ENCODE results near the gene TLCD3B.
A peak's percentile ranks its signal among the peaks of the same experiment; 100 is the strongest.
"Not testable (repeated sequence)": the region's sequence is repeated elsewhere in the genome, so short reads cannot be mapped to it uniquely, and the experiment has no call there.

TLCD3B gene

DNA sequence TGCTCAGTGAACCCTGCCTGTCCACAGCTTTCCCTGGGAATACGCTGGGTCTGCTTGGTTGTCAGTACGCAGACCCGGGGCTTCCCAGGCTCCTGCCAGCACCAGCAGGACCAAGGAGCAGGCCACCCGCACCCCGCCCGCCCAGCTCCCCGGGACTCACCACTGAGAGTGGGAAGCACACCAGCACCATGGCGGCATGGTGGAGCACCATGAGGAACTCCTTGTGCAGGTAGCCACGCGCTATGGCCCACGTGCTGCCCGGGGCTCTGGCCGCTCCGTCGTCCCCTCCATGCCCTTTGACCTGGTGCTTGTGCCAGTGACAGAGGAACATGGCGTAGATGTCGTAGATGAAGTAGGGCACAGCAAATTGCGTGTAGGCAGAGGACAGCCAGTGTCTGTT lies 4.6 kb downstream of the TLCD3B start:
- H3K27ac ChIP-seq (ENCODE audit: low read depth in 2 of 2, low read length in 2 of 2), result no peak overlapping the region
- peaks cover 20 to 30% of the 10 kb centered on the region in 2 donors for H3K27me3 ChIP-seq (ENCODE audit: control insufficient read depth in 2 of 2, insufficient read depth in 2 of 2, low read length in 2 of 2)
- no peak overlapping the region for H3K9ac ChIP-seq (ENCODE audit: low read depth in 1 of 2, low read length in 2 of 2)
- no peaks in the 10 kb centered on the region for H3K36me3 ChIP-seq (ENCODE audit: control insufficient read depth in 2 of 2, insufficient read depth in 2 of 2, low read length in 2 of 2)
- H3K4me3 ChIP-seq (ENCODE audit: low read length in 2 of 2), result no peak overlapping the region
- H3K9me3 ChIP-seq (ENCODE audit: control insufficient read depth in 2 of 2, low read length in 2 of 2), result no peaks in the 10 kb centered on the region
- H3K4me1 ChIP-seq (ENCODE audit: control insufficient read depth in 2 of 2, insufficient read depth in 2 of 2, low read length in 2 of 2), result peaks cover 0 to 5% of the 10 kb centered on the region in 2 donors

DNA sequence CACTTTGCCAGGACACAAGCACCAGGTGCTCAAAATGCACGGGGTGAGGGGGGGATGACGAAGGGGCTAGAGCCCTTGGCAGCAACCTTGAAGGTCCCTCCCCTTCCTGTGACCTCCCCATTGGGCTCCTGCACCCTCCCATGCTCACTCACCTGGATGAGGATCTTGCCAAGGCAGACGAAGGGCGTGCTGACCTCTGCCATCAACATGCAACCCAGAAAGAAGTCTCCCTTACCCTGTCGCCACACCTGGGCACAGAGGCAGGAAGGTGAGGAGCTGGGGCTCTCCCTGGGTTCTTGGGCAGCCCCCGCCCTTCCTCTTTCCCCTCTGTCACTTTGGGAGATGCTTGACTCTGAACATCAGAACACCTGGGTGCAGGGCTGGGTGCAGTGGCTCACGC lies 5.5 kb downstream of the TLCD3B start:
- no peaks in the 10 kb centered on the region for H3K9me3 ChIP-seq (ENCODE audit: control insufficient read depth in 2 of 2, low read length in 2 of 2)
- H3K4me1 ChIP-seq (ENCODE audit: control insufficient read depth in 2 of 2, insufficient read depth in 2 of 2, low read length in 2 of 2), result peaks cover 5 to 12% of the 10 kb centered on the region in 2 donors
- H3K27me3 ChIP-seq (ENCODE audit: control insufficient read depth in 2 of 2, insufficient read depth in 2 of 2, low read length in 2 of 2), result peaks cover 19 to 25% of the 10 kb centered on the region in 2 donors
- no peak overlapping the region for H3K4me3 ChIP-seq (ENCODE audit: low read length in 2 of 2)
- no peak overlapping the region for H3K9ac ChIP-seq (ENCODE audit: low read depth in 1 of 2, low read length in 2 of 2)
- H3K27ac ChIP-seq (ENCODE audit: low read depth in 2 of 2, low read length in 2 of 2), result no peak overlapping the region
- no peaks in the 10 kb centered on the region for H3K36me3 ChIP-seq (ENCODE audit: control insufficient read depth in 2 of 2, insufficient read depth in 2 of 2, low read length in 2 of 2)

DNA sequence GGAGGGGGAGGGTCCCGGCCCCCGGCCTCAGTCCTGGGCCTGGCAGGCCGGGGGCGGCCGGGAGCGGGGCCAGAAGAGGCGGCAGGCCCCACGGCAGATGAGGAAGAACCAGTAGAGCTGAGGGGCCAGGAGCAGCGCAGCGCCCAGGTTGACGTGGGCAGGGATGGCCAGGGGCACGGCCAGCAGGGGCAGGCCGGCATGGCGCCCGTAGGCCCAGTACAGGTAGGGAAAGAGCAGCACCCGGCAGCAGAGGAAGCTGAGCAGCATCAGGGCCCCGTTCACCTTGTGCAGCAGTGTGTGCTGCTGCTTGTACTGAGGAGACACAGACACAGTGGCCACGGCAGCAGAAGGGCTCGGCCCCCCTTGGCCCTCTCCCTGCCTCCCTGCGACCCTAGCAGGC lies 5.9 kb downstream of the TLCD3B start:
- Histone ChIP-seq H3K9ac (ENCODE audit: low read depth in 1 of 2, low read length in 2 of 2) (no peak overlapping the region), H3K9me3 (ENCODE audit: control insufficient read depth in 2 of 2, low read length in 2 of 2) (no peaks in the 10 kb centered on the region), H3K36me3 (ENCODE audit: control insufficient read depth in 2 of 2, insufficient read depth in 2 of 2, low read length in 2 of 2) (no peaks in the 10 kb centered on the region), H3K4me3 (ENCODE audit: low read length in 2 of 2) (no peak overlapping the region), H3K4me1 (ENCODE audit: control insufficient read depth in 2 of 2, insufficient read depth in 2 of 2, low read length in 2 of 2) (peaks cover 5 to 12% of the 10 kb centered on the region in 2 donors), H3K27ac (ENCODE audit: low read depth in 2 of 2, low read length in 2 of 2) (no peak overlapping the region), H3K27me3 (ENCODE audit: control insufficient read depth in 2 of 2, insufficient read depth in 2 of 2, low read length in 2 of 2) (peaks cover 15 to 22% of the 10 kb centered on the region in 2 donors)

DNA sequence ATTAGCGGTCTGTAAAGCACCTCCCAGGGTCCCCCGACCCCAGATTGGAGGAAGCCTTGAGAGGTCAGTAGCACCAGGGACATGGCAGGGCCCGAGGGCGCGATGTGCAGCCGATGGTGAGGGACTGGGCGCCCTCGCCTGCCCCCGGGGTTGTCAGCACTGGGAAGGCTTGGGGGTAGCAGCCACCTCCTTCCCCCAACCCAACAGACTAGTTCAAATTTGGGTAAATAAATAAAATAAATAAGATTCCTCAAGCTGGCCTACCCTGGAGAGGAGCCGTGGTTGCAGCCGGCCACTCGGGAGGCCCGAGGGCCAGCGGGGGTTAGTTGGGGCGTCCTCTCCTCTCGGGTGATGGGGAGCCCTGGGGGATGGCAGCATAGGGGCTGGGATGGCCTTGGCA lies 6.6 kb downstream of the TLCD3B start:
- H3K4me3 ChIP-seq (ENCODE audit: low read length in 2 of 2), result no peak overlapping the region
- H3K4me1 ChIP-seq (ENCODE audit: control insufficient read depth in 2 of 2, insufficient read depth in 2 of 2, low read length in 2 of 2), result peaks cover 5 to 12% of the 10 kb centered on the region in 2 donors
- peaks cover 10 to 15% of the 10 kb centered on the region in 2 donors for H3K27me3 ChIP-seq (ENCODE audit: control insufficient read depth in 2 of 2, insufficient read depth in 2 of 2, low read length in 2 of 2)
- no peaks in the 10 kb centered on the region for H3K36me3 ChIP-seq (ENCODE audit: control insufficient read depth in 2 of 2, insufficient read depth in 2 of 2, low read length in 2 of 2)
- no peak overlapping the region for H3K27ac ChIP-seq (ENCODE audit: low read depth in 2 of 2, low read length in 2 of 2)
- H3K9ac ChIP-seq (ENCODE audit: low read depth in 1 of 2, low read length in 2 of 2), result no peak overlapping the region
- no peaks in the 10 kb centered on the region for H3K9me3 ChIP-seq (ENCODE audit: control insufficient read depth in 2 of 2, low read length in 2 of 2)

DNA sequence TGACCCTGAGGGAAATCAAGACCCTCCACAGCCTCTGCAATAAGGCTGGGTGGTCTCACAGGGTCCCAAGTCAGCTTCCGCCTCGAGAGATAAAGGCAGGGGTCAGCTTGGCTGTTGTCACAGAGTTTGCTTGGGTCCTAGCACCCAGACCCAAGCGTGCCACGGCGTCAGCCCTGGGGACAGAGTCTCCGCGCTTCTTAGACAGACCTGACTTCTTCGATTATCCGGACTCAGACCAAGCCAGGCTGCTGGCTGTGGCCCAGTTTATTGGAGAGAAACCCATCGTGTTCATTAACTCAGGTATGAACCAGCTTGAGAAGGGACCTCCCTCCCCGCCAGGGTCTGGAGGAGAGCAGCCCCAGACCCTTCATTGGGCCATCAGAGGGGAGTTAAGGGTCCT lies 7.5 kb downstream of the TLCD3B start:
- Histone ChIP-seq H3K27me3 (ENCODE audit: control insufficient read depth in 2 of 2, insufficient read depth in 2 of 2, low read length in 2 of 2) (peaks cover 4 to 8% of the 10 kb centered on the region in 2 donors), H3K4me1 (ENCODE audit: control insufficient read depth in 2 of 2, insufficient read depth in 2 of 2, low read length in 2 of 2) (peaks cover 5 to 12% of the 10 kb centered on the region in 2 donors), H3K27ac (ENCODE audit: low read depth in 2 of 2, low read length in 2 of 2) (no peak overlapping the region), H3K36me3 (ENCODE audit: control insufficient read depth in 2 of 2, insufficient read depth in 2 of 2, low read length in 2 of 2) (no peaks in the 10 kb centered on the region), H3K9me3 (ENCODE audit: control insufficient read depth in 2 of 2, low read length in 2 of 2) (no peaks in the 10 kb centered on the region), H3K4me3 (ENCODE audit: low read length in 2 of 2) (no peak overlapping the region), H3K9ac (ENCODE audit: low read depth in 1 of 2, low read length in 2 of 2) (no peak overlapping the region)

DNA sequence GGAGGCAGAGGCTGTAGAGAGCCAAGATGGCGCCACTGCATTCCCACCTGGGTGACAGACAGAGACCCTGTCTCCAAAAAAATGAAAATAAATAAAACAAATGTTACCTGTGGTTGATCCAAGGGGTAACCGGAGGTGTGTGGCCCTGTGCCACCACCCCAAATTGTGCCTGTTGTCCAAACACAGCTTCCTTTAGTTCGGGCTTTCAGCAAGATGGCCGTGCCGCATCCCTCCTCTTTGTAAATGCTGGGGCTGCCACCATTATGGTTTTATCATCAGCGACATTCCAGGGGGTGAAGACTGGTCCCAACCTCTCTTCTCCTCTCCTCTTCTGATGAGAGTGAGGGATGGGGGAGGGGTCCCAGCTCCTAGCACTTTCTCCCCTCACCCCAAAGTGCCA lies 8.2 kb downstream of the TLCD3B start, which contains the start of gene C16orf92:
Gene C16orf92, plus strand, starts transcription at position 312 of the 400 bp plus-strand sequence. CDS start 143 bp downstream, outside the sequence.
- Histone ChIP-seq H3K4me1 (ENCODE audit: control insufficient read depth in 2 of 2, insufficient read depth in 2 of 2, low read length in 2 of 2) (peaks cover 5 to 12% of the 10 kb centered on the region in 2 donors), H3K27me3 (ENCODE audit: control insufficient read depth in 2 of 2, insufficient read depth in 2 of 2, low read length in 2 of 2) (peaks cover 4 to 8% of the 10 kb centered on the region in 2 donors), H3K27ac (ENCODE audit: low read depth in 2 of 2, low read length in 2 of 2) (no peak within 1 kb of the TSS), H3K9ac (ENCODE audit: low read depth in 1 of 2, low read length in 2 of 2) (peak within 1 kb of the TSS in 1 of 2 donors; percentile 61), H3K36me3 (ENCODE audit: control insufficient read depth in 2 of 2, insufficient read depth in 2 of 2, low read length in 2 of 2) (no peaks in the 10 kb centered on the region), H3K9me3 (ENCODE audit: control insufficient read depth in 2 of 2, low read length in 2 of 2) (no peaks in the 10 kb centered on the region), H3K4me3 (ENCODE audit: low read length in 2 of 2) (no peak within 1 kb of the TSS)

DNA sequence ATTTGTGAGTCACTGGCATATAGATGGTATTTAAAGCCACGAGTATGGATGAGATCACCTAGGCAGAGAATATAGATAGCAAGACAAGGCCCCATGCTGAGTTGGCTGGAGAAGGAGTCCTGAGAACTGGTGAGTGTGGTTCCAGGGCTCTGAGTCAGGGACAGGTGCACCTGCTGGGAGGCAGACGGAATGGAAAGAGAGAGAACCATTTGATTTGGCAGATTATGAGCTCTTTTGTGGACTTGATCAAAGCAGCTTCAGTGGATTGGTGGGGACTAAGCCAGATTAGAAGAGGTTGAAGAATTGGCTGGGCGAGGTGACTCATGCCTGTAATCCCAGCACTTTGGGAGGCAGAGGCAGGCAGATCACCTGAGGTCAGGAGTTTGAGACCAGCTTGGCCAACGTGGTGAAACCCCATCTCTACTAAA lies 12.3 kb downstream of the TLCD3B start:
- H3K9me3 ChIP-seq (ENCODE audit: control insufficient read depth in 2 of 2, low read length in 2 of 2), result no peaks in the 10 kb centered on the region
- H3K27me3 ChIP-seq (ENCODE audit: control insufficient read depth in 2 of 2, insufficient read depth in 2 of 2, low read length in 2 of 2), result no peaks in the 10 kb centered on the region
- H3K9ac ChIP-seq (ENCODE audit: low read depth in 1 of 2, low read length in 2 of 2), result no peak overlapping the region
- H3K4me1 ChIP-seq (ENCODE audit: control insufficient read depth in 2 of 2, insufficient read depth in 2 of 2, low read length in 2 of 2), result peaks cover 5 to 12% of the 10 kb centered on the region in 2 donors
- H3K36me3 ChIP-seq (ENCODE audit: control insufficient read depth in 2 of 2, insufficient read depth in 2 of 2, low read length in 2 of 2), result no peaks in the 10 kb centered on the region
- H3K4me3 ChIP-seq (ENCODE audit: low read length in 2 of 2), result no peak overlapping the region
- no peak overlapping the region for H3K27ac ChIP-seq (ENCODE audit: low read depth in 2 of 2, low read length in 2 of 2)

DNA sequence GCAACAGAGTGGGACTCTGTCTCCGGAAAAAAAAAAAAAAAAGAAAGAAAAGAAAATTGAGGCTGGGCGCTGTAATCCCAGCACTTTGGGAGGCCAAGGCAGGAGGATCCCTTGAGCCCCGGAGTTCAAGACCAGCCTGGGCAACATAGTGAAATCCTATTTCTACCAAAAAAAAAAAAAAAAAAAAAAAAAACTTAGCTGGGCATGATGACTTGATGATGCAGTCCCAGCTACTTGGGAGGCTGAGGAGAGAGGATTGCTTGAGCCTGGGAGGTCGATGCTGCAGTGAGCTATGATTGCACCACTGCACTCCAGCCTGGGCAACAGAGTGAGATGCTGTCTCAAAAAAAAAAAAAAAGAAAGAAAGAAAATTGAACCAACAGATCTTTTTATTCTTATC lies 13.1 kb downstream of the TLCD3B start:
- not testable (repeated sequence) for H3K27me3 ChIP-seq (ENCODE audit: control insufficient read depth in 2 of 2, insufficient read depth in 2 of 2, low read length in 2 of 2); H3K27ac ChIP-seq (ENCODE audit: low read depth in 2 of 2, low read length in 2 of 2); H3K4me3 ChIP-seq (ENCODE audit: low read length in 2 of 2); H3K9me3 ChIP-seq (ENCODE audit: control insufficient read depth in 2 of 2, low read length in 2 of 2); H3K9ac ChIP-seq (ENCODE audit: low read depth in 1 of 2, low read length in 2 of 2); H3K36me3 ChIP-seq (ENCODE audit: control insufficient read depth in 2 of 2, insufficient read depth in 2 of 2, low read length in 2 of 2)
- peaks cover 5 to 12% of the 10 kb centered on the region in 2 donors for H3K4me1 ChIP-seq (ENCODE audit: control insufficient read depth in 2 of 2, insufficient read depth in 2 of 2, low read length in 2 of 2)

DNA sequence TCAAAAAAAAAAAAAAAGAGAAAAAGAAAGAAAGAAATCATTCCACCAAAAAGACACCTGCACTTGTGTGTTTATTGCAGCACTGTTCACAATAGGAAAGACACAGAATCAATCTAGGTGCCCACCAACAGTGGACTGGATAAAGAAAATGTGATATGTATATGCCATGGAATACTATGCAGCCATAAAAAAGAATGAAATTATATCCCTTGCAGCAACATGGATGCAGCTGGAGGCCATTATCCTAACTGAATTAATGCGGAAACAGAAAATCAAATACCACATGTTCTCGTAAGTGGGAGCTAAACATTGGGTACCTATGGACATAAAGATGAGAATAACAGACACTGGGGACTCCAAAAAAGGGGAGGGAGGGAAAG lies 13.8 kb downstream of the TLCD3B start:
- H3K36me3 ChIP-seq (ENCODE audit: control insufficient read depth in 2 of 2, insufficient read depth in 2 of 2, low read length in 2 of 2), result no peaks in the 10 kb centered on the region
- no peaks in the 10 kb centered on the region for H3K9me3 ChIP-seq (ENCODE audit: control insufficient read depth in 2 of 2, low read length in 2 of 2)
- no peaks in the 10 kb centered on the region for H3K27me3 ChIP-seq (ENCODE audit: control insufficient read depth in 2 of 2, insufficient read depth in 2 of 2, low read length in 2 of 2)
- no peak overlapping the region for H3K4me3 ChIP-seq (ENCODE audit: low read length in 2 of 2)
- no peak overlapping the region for H3K9ac ChIP-seq (ENCODE audit: low read depth in 1 of 2, low read length in 2 of 2)
- H3K27ac ChIP-seq (ENCODE audit: low read depth in 2 of 2, low read length in 2 of 2), result no peak overlapping the region
- H3K4me1 ChIP-seq (ENCODE audit: control insufficient read depth in 2 of 2, insufficient read depth in 2 of 2, low read length in 2 of 2), result peaks cover 5 to 12% of the 10 kb centered on the region in 2 donors

DNA sequence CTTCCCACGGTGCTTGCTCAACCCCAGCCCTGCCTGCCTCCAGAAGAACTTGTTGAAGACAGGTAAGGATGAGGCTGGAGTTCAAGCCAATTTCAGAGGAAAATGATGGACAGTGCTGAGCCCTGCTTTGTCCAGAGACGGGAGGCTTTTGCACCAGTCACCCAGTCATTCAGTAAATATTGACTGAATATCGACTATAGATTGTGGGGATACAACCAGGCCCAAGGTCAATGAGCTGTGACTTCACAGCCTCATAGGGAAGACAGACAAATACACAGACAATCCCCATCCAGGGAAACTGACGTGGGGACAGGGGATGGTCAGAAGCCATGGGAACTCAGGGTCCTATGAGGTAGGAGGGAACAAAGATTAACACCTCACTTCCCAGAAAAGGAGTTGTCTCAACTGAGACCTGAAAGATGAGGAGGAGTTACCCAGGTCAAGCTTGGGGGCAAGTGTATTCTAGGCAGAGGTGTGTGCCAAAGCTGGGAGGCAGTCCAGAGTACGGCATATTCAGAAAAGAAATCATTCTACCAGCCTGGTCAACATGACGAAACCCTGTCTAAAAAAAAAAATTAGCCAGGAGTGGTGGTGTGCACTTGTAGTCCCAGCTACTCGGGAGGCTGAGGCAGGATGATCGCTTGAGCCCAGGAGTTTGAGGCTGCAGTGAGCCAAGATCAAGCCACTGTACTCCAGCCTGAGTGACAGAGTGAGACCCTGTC lies 14.4 kb downstream of the TLCD3B start:
- Histone ChIP-seq H3K4me3 (ENCODE audit: low read length in 2 of 2) (no peak overlapping the region), H3K9ac (ENCODE audit: low read depth in 1 of 2, low read length in 2 of 2) (no peak overlapping the region), H3K36me3 (ENCODE audit: control insufficient read depth in 2 of 2, insufficient read depth in 2 of 2, low read length in 2 of 2) (no peaks in the 10 kb centered on the region), H3K9me3 (ENCODE audit: control insufficient read depth in 2 of 2, low read length in 2 of 2) (no peaks in the 10 kb centered on the region), H3K27me3 (ENCODE audit: control insufficient read depth in 2 of 2, insufficient read depth in 2 of 2, low read length in 2 of 2) (peaks cover 2 to 4% of the 10 kb centered on the region in 2 donors), H3K27ac (ENCODE audit: low read depth in 2 of 2, low read length in 2 of 2) (no peak overlapping the region), H3K4me1 (ENCODE audit: control insufficient read depth in 2 of 2, insufficient read depth in 2 of 2, low read length in 2 of 2) (peaks cover 5 to 10% of the 10 kb centered on the region in 2 donors)

Measured in mucosa of rectum (tissue), 2 donors.